ENCODE measurements around the gene COLEC12.

The COLEC12 gene

DNA sequence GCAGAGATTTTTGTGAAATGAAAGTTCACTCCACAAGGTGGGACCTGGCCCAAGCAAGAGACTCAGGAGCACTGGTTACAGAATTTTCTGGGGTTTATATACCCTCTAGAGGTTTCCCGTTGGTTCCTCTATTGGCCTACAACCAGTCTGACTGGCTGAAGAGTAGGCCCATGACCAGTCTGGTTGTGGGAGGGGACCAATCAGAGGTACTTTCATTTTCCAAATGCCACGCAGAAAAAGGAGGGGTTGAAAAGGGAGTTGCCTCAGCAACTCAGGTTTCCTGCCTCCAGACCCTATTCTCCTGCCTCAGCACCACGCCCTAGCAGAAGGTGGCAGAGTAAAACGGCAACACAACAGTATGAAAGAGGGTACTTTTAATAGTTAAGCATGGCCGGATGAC is 98.4 kb downstream of the COLEC12 start:
- H4K20me1 ChIP-seq (ENCODE audit: insufficient read depth, low read length, poor library complexity, severe bottlenecking) = no peaks in the 10 kb centered on the region
- H3K9ac ChIP-seq (ENCODE audit: low read depth, low read length, poor library complexity, severe bottlenecking) = no peak overlapping the region
- no peak overlapping the region for H2AFZ ChIP-seq (ENCODE audit: low read length)
- no peaks in the 10 kb centered on the region for H3K79me2 ChIP-seq (ENCODE audit: insufficient read depth, low read length)
- no peaks in the 10 kb centered on the region for H3K9me2 ChIP-seq (replicated peaks; ENCODE audit: low read depth, low read length)
- no peaks in the 10 kb centered on the region for H3K27me3 ChIP-seq (ENCODE audit: insufficient read depth, low read length, poor library complexity, severe bottlenecking)
- no peaks in the 10 kb centered on the region for H3F3A ChIP-seq (ENCODE audit: low read depth)
- H3K4me3 ChIP-seq (ENCODE audit: low read length, poor library complexity, severe bottlenecking) = no peak overlapping the region
- H3K9me3 ChIP-seq (ENCODE audit: insufficient read depth, low read depth, low read length) = peaks cover 25% of the 10 kb centered on the region; the same call in 1 of the 2 replicates
- no peaks in the 10 kb centered on the region for H3K36me3 ChIP-seq (ENCODE audit: insufficient read depth, low read length)
- TF ChIP-seq EZH2phosphoT487 (IDR thresholded peaks at IDR 0.05; ENCODE audit: borderline replicate concordance) = no peak
- no peak for TF ChIP-seq CTCF (conservative IDR thresholded peaks at IDR 0.05; ENCODE audit: low read length)
- H3K4me2 ChIP-seq (ENCODE audit: low read depth, low read length, poor library complexity, severe bottlenecking) = no peak overlapping the region
- no peaks in the 10 kb centered on the region for H3K4me1 ChIP-seq (ENCODE audit: insufficient read depth, low read length, poor library complexity, severe bottlenecking)

- H3K4me1 ChIP-seq (ENCODE audit: insufficient read depth, low read length, poor library complexity, severe bottlenecking) = no peaks in the 10 kb centered on the region
- no peaks in the 10 kb centered on the region for H3F3A ChIP-seq (ENCODE audit: low read depth)
- H3K9me2 ChIP-seq (replicated peaks; ENCODE audit: low read depth, low read length) = no peaks in the 10 kb centered on the region
- no peaks in the 10 kb centered on the region for H4K20me1 ChIP-seq (ENCODE audit: insufficient read depth, low read length, poor library complexity, severe bottlenecking)
- peaks cover 15% of the 10 kb centered on the region; the same call in 1 of the 2 replicates for H3K9me3 ChIP-seq (ENCODE audit: insufficient read depth, low read depth, low read length)
- no peak overlapping the region for H3K4me2 ChIP-seq (ENCODE audit: low read depth, low read length, poor library complexity, severe bottlenecking)
- no peak overlapping the region for H3K4me3 ChIP-seq (ENCODE audit: low read length, poor library complexity, severe bottlenecking)
- no peak overlapping the region for H3K9ac ChIP-seq (ENCODE audit: low read depth, low read length, poor library complexity, severe bottlenecking)
- no peaks in the 10 kb centered on the region for H3K27me3 ChIP-seq (ENCODE audit: insufficient read depth, low read length, poor library complexity, severe bottlenecking)
- no peaks in the 10 kb centered on the region for H3K79me2 ChIP-seq (ENCODE audit: insufficient read depth, low read length)
- no peak for TF ChIP-seq CTCF (conservative IDR thresholded peaks at IDR 0.05; ENCODE audit: low read length)
- no peak for TF ChIP-seq EZH2phosphoT487 (IDR thresholded peaks at IDR 0.05; ENCODE audit: borderline replicate concordance)
- H2AFZ ChIP-seq (ENCODE audit: low read length) = no peak overlapping the region
- no peaks in the 10 kb centered on the region for H3K36me3 ChIP-seq (ENCODE audit: insufficient read depth, low read length)
Observed at GRCh38 chr18:400456-400855, 100.0 kb downstream of the COLEC12 start.

DNA sequence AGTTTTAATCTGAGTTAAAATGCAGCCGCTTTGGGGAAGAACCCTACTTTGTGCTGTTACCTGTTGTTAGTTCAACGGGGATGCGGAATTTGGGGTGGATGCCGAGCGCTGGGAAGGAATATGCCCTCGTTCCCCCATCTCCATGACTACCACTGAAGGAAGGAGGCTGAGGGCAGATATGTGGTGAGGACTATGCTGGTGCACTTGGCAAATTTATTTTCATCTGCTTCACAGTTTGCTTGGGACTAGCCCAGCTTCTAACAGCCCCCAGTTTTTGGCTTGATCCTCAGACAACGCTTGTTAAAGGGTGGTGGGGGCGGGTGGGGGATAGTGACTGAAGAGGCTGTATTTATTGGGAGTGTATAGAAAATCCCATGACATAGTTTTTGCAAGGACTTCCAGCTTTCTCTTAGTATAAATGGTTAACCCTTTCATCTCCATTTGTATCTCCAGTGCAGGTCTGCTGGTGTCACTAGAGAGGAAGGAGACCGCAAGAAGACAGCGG is 100.8 kb downstream of the COLEC12 start:
- Histone ChIP-seq H2AFZ (ENCODE audit: low read length) (no peak overlapping the region), H3K4me3 (ENCODE audit: low read length, poor library complexity, severe bottlenecking) (no peak overlapping the region), H3K27me3 (ENCODE audit: insufficient read depth, low read length, poor library complexity, severe bottlenecking) (no peaks in the 10 kb centered on the region), H3K4me2 (ENCODE audit: low read depth, low read length, poor library complexity, severe bottlenecking) (no peak overlapping the region), H3K9me2 (replicated peaks; ENCODE audit: low read depth, low read length) (no peaks in the 10 kb centered on the region), H4K20me1 (ENCODE audit: insufficient read depth, low read length, poor library complexity, severe bottlenecking) (no peaks in the 10 kb centered on the region), H3F3A (ENCODE audit: low read depth) (no peaks in the 10 kb centered on the region), H3K9me3 (ENCODE audit: insufficient read depth, low read depth, low read length) (peaks cover 12% of the 10 kb centered on the region; the same call in 1 of the 2 replicates), H3K36me3 (ENCODE audit: insufficient read depth, low read length) (no peaks in the 10 kb centered on the region), H3K79me2 (ENCODE audit: insufficient read depth, low read length) (no peaks in the 10 kb centered on the region), H3K9ac (ENCODE audit: low read depth, low read length, poor library complexity, severe bottlenecking) (no peak overlapping the region), H3K4me1 (ENCODE audit: insufficient read depth, low read length, poor library complexity, severe bottlenecking) (no peaks in the 10 kb centered on the region)
- TF ChIP-seq CTCF (conservative IDR thresholded peaks at IDR 0.05; ENCODE audit: low read length) (no peak), EZH2phosphoT487 (IDR thresholded peaks at IDR 0.05; ENCODE audit: borderline replicate concordance) (no peak)
